H9 (cell line): Measurements from ENCODE around the gene RNF175. TPM values are rescaled to one million over a fixed set of nuclear protein-coding genes. Genes with fewer than 3 reads are reported as not detected.
A peak's percentile ranks its signal among the peaks of the same experiment; 100 is the strongest.

Source experiments
- DNase-seq: peaks from one replicate; pipeline ENCODE4 v3.0.0-alpha.2; 2017
- H2AFZ ChIP-seq: one replicate; pipeline ENCODE4 v1.6.1; 2013; ENCODE audit warnings: mild to moderate bottlenecking, low read length, control low read depth, moderate library complexity
- H2AK5ac ChIP-seq: 2 replicates; pipeline ENCODE4 v1.6.1; 2013; ENCODE audit warnings: low read length, control low read depth, mixed read lengths; ENCODE audit not compliant: insufficient read length
- H2BK120ac ChIP-seq: one replicate; pipeline ENCODE4 v1.6.1; 2013; ENCODE audit warnings: low read depth, mild to moderate bottlenecking, low read length, control low read depth, inconsistent platforms; ENCODE audit not compliant: poor library complexity, severe bottlenecking
- H2BK12ac ChIP-seq: 2 replicates; pipeline ENCODE4 v1.6.1; 2013; ENCODE audit warnings: low read length, control low read depth, mixed read lengths, low read depth; ENCODE audit not compliant: insufficient read length
- H2BK15ac ChIP-seq: 2 replicates; pipeline ENCODE4 v1.6.1; 2013; ENCODE audit warnings: low read depth, low read length, control low read depth
- H2BK20ac ChIP-seq: one replicate; pipeline ENCODE4 v1.6.1; 2013; ENCODE audit warnings: low read depth, mild to moderate bottlenecking, low read length, control low read depth, inconsistent platforms; ENCODE audit not compliant: poor library complexity, severe bottlenecking
- H2BK5ac ChIP-seq: 2 replicates; pipeline ENCODE4 v1.6.1; 2013; ENCODE audit warnings: low read length, control low read depth, mixed read lengths; ENCODE audit not compliant: insufficient read length
- H3K14ac ChIP-seq: 2 replicates; pipeline ENCODE4 v1.6.1; 2013; ENCODE audit warnings: low read length, control low read depth; ENCODE audit not compliant: insufficient read depth
- H3K18ac ChIP-seq: 2 replicates; pipeline ENCODE4 v1.6.1; 2013; ENCODE audit warnings: low read depth, mild to moderate bottlenecking, mixed read lengths, low read length, control low read depth; ENCODE audit not compliant: insufficient read length
- H3K23ac ChIP-seq: 2 replicates; pipeline ENCODE4 v1.6.1; 2013; ENCODE audit warnings: low read length, control low read depth, mixed read lengths, low read depth; ENCODE audit not compliant: insufficient read length
- H3K23me2 ChIP-seq: 2 replicates; pipeline ENCODE4 v1.6.1; 2013; ENCODE audit warnings: low read depth, mild to moderate bottlenecking, mixed read lengths, low read length, control low read depth; ENCODE audit not compliant: insufficient read length, poor library complexity, severe bottlenecking
- H3K27ac ChIP-seq: 2 replicates; pipeline ENCODE4 v1.5.1; 2013; ENCODE audit warnings: low read length, control low read depth, mixed read lengths, low read depth; ENCODE audit not compliant: insufficient read length
- H3K27me3 ChIP-seq: 2 replicates; pipeline ENCODE4 v1.6.1; 2013; ENCODE audit warnings: low read length, control low read depth, inconsistent platforms; ENCODE audit not compliant: insufficient read depth
- H3K4ac ChIP-seq: 2 replicates; pipeline ENCODE4 v1.6.1; 2013; ENCODE audit warnings: low read depth, mild to moderate bottlenecking, control low read depth, inconsistent platforms, low read length, moderate library complexity
- H3K4me1 ChIP-seq: 2 replicates; pipeline ENCODE4 v1.6.1; 2013; ENCODE audit warnings: low read length, control low read depth, inconsistent platforms; ENCODE audit not compliant: insufficient read depth
- H3K4me2 ChIP-seq: 2 replicates; pipeline ENCODE4 v1.6.1; 2013; ENCODE audit warnings: low read length, control low read depth, mixed read lengths; ENCODE audit not compliant: insufficient read length, insufficient read depth
- H3K56ac ChIP-seq: 2 replicates; pipeline ENCODE4 v1.6.1; 2013; ENCODE audit warnings: low read depth, mild to moderate bottlenecking, mixed read lengths, low read length, control low read depth; ENCODE audit not compliant: insufficient read length
- H3K79me1 ChIP-seq: 2 replicates; pipeline ENCODE4 v1.6.1; 2013; ENCODE audit warnings: low read depth, mild to moderate bottlenecking, moderate library complexity, low read length, control low read depth, inconsistent platforms; ENCODE audit not compliant: insufficient read depth, poor library complexity, severe bottlenecking
- H3K79me2 ChIP-seq: 2 replicates; pipeline ENCODE4 v1.6.1; 2013; ENCODE audit warnings: low read length, control low read depth, inconsistent platforms; ENCODE audit not compliant: insufficient read depth
- H3K9ac ChIP-seq: 2 replicates; pipeline ENCODE4 v1.6.1; 2013; ENCODE audit warnings: low read length, control low read depth, mixed read lengths; ENCODE audit not compliant: insufficient read length; ENCODE audit errors: extremely low read depth
- H3K9me3 ChIP-seq: one replicate; pipeline ENCODE4 v1.6.1; 2013; ENCODE audit warnings: low read depth, low read length, inconsistent platforms; ENCODE audit not compliant: control insufficient read depth
- H3T11ph ChIP-seq: one replicate; pipeline ENCODE4 v1.6.1; 2013; ENCODE audit warnings: mild to moderate bottlenecking, low read length, control low read depth, inconsistent platforms
- H4K20me1 ChIP-seq: one replicate; pipeline ENCODE4 v1.6.1; 2013; ENCODE audit not compliant: control insufficient read depth, insufficient read length, insufficient read depth
- H4K5ac ChIP-seq: 2 replicates; pipeline ENCODE4 v1.6.1; 2013; ENCODE audit warnings: low read depth, mild to moderate bottlenecking, mixed read lengths, low read length, control low read depth; ENCODE audit not compliant: insufficient read length
- H4K8ac ChIP-seq: replicated peaks from 2 replicates; pipeline ENCODE4 v1.6.1; 2013; ENCODE audit warnings: low read length, control low read depth, mixed read lengths, low read depth; ENCODE audit not compliant: insufficient read length
- H4K91ac ChIP-seq: 2 replicates; pipeline ENCODE4 v1.6.1; 2013; ENCODE audit warnings: low read depth, mild to moderate bottlenecking, moderate library complexity, mixed read lengths, low read length, control low read depth; ENCODE audit not compliant: insufficient read length
- H3K27ac Mint-ChIP-seq, 3 experiments: 2 replicates in 2 of 3; 3 replicates in 1 of 3; pipeline ENCODE4 v1.8.0; 2020 to 2021; ENCODE audit warnings: mixed read lengths in 3 of 3, mild to moderate bottlenecking in 1 of 3, moderate library complexity in 1 of 3
- H3K27me3 Mint-ChIP-seq: 2 replicates; pipeline ENCODE4 v1.8.0; 2021; ENCODE audit warnings: low read depth, mild to moderate bottlenecking, moderate library complexity, mixed read lengths
- H3K36me3 Mint-ChIP-seq, 3 experiments: 2 replicates in 2 of 3; 3 replicates in 1 of 3; pipeline ENCODE4 v1.8.0; 2020 to 2021; ENCODE audit warnings: low read depth in 3 of 3, mixed read lengths in 3 of 3; ENCODE audit not compliant: insufficient read depth in 1 of 3
- H3K4me1 Mint-ChIP-seq, 2 experiments: 2 replicates each; pipeline ENCODE4 v1.8.0; 2020; ENCODE audit warnings: mixed read lengths in 2 of 2
- H3K4me3 Mint-ChIP-seq, 2 experiments: 2 replicates in 1 of 2; 3 replicates in 1 of 2; pipeline ENCODE4 v1.8.0; 2020 to 2021; ENCODE audit warnings: mild to moderate bottlenecking in 2 of 2, mixed read lengths in 2 of 2, moderate library complexity in 1 of 2
- H3K9me3 Mint-ChIP-seq, 2 experiments: 2 replicates in 1 of 2; 3 replicates in 1 of 2; pipeline ENCODE4 v1.8.0; 2020; ENCODE audit warnings: mild to moderate bottlenecking in 2 of 2, mixed read lengths in 2 of 2, moderate library complexity in 1 of 2
- CTCF ChIP-seq: fragments of 200-600 bp; sonication (generic); conservative IDR thresholded peaks from 3 replicates; pipeline ENCODE4 v1.8.0; 2021; ENCODE audit warnings: antibody characterized with exemption, mild to moderate bottlenecking
- WGBS: extraction: QIAGEN DNeasy Blood & Tissue Kit; methylation state at CpG from one replicate; pipeline ENCODE4 v1.1.7; 2013; ENCODE audit warnings: missing lambda C conversion rate, low lambda C conversion rate, mixed read lengths; ENCODE audit not compliant: insufficient read length; ENCODE audit errors: extremely low coverage; 5-methylcytosine and 5-hydroxymethylcytosine counted together
- total RNA-seq: library from RNA; stranded (reverse); gene quantifications from 2 replicates; pipeline ENCODE4 v1.2.1, GENCODE V29; 2021

RNF175 gene
- total RNA-seq, 1 experiment from 2014 or later: 4.3 TPM

GRCh38 chr4:153684182-153684970 is 75.4 kb downstream of the RNF175 start, which contains the start of gene TLR2:
Gene TLR2 (plus strand): TSS chr4:153684280. CDS start chr4:153702908, 18,628 bp downstream.
- H3K9ac ChIP-seq: no peak within 1 kb of the TSS
- H3K14ac ChIP-seq: no peak within 1 kb of the TSS; the same call in 1 of the 2 replicates
- no peaks in the 10 kb centered on the region for H3K79me1 ChIP-seq
- H3K27me3 ChIP-seq: peaks cover 20% of the 10 kb centered on the region
- Mint-ChIP-seq H3K27me3 (peaks cover 62% of the 10 kb centered on the region), H3K27ac (no peak within 1 kb of the TSS), H3K9me3 (peaks cover 23 to 38% of the 10 kb centered on the region in 2 experiments), H3K36me3 (peaks cover 18 to 21% (median 21%) of the 10 kb centered on the region in 3 experiments), H3K4me1 (peaks cover 11% of the 10 kb centered on the region in 2 experiments), H3K4me3 (peak within 1 kb of the TSS; percentile 58 to 83)
- H3K56ac ChIP-seq: no peak within 1 kb of the TSS
- H3K9me3 ChIP-seq: peaks cover 16% of the 10 kb centered on the region
- H2AFZ ChIP-seq: peak within 1 kb of the TSS; percentile 83
- H2BK20ac ChIP-seq: no peak within 1 kb of the TSS
- no peak within 1 kb of the TSS for H2BK120ac ChIP-seq
- H4K20me1 ChIP-seq: no peaks in the 10 kb centered on the region
- H3T11ph ChIP-seq: no peak within 1 kb of the TSS
- no peak within 1 kb of the TSS for H2BK15ac ChIP-seq
- H3K27ac ChIP-seq: no peak within 1 kb of the TSS
- H3K23ac ChIP-seq: no peak within 1 kb of the TSS
- peak within 1 kb of the TSS; percentile 81 for H3K4me2 ChIP-seq
- H2AK5ac ChIP-seq: no peak within 1 kb of the TSS
- no CpG with 5 or more reads among the region's 75 CpGs for WGBS
- no peak within 1 kb of the TSS for H3K18ac ChIP-seq
- H3K4me1 ChIP-seq: no peaks in the 10 kb centered on the region; the same call in 1 of the 2 replicates
- DNase-seq: peak; percentile 78
- H4K5ac ChIP-seq: no peak within 1 kb of the TSS
- H2BK5ac ChIP-seq: no peak within 1 kb of the TSS
- peaks cover 15% of the 10 kb centered on the region for H3K23me2 ChIP-seq
- TF ChIP-seq CTCF: no peak
- H2BK12ac ChIP-seq: no peak within 1 kb of the TSS
- H4K8ac ChIP-seq: no peak within 1 kb of the TSS
- no peak within 1 kb of the TSS for H3K4ac ChIP-seq
- H4K91ac ChIP-seq: no peak within 1 kb of the TSS
- H3K79me2 ChIP-seq: no peaks in the 10 kb centered on the region
